HCT116 (cell line): ENCODE results near the gene NUDT4.

Experiments
- ATF3 ChIP-seq: IDR thresholded peaks from 2 replicates; pipeline ENCODE4 v1.6.1; 2012
- CEBPB ChIP-seq: IDR thresholded peaks from 2 replicates; pipeline ENCODE4 v1.6.1; 2012; ENCODE audit warnings: low read depth
- CTCF ChIP-seq, 3 experiments: fragments of 200-600 bp in 1 of 3; sonication (generic) in 1 of 3; IDR thresholded peaks in 2 of 3; conservative IDR thresholded peaks in 1 of 3; 2 replicates each; pipeline ENCODE4 v1.5.1; 2012 to 2017; ENCODE audit warnings: low read depth in 2 of 3, low read length in 2 of 3, antibody characterized with exemption in 1 of 3, borderline replicate concordance in 1 of 3, control low read depth in 1 of 3, mild to moderate bottlenecking in 1 of 3, mixed read lengths in 1 of 3, mixed run types in 1 of 3, moderate library complexity in 1 of 3; ENCODE audit not compliant: insufficient read depth in 1 of 3
- EZH2 ChIP-seq: fragments of 200-600 bp; sonication (generic); IDR thresholded peaks from 2 replicates; pipeline ENCODE4 v1.6.1; 2017; ENCODE audit warnings: antibody characterized with exemption, mixed run types
- EZH2phosphoT487 ChIP-seq: fragments of 200-600 bp; IDR thresholded peaks from 2 replicates; pipeline ENCODE4 v1.6.1; 2018; ENCODE audit warnings: antibody characterized with exemption, borderline replicate concordance
- FOSL1 ChIP-seq: IDR thresholded peaks from 2 replicates; pipeline ENCODE4 v1.6.1; 2012; ENCODE audit warnings: low read depth
- MAX ChIP-seq: IDR thresholded peaks from 2 replicates; pipeline ENCODE4 v1.6.1; 2012
- POLR2A ChIP-seq: IDR thresholded peaks from 2 replicates; pipeline ENCODE4 v1.7.0; 2011; ENCODE audit warnings: borderline replicate concordance; ENCODE audit not compliant: insufficient read depth, insufficient read length; ENCODE audit errors: extremely low read depth
- POLR2AphosphoS5 ChIP-seq: IDR thresholded peaks from 2 replicates; pipeline ENCODE4 v1.6.1; 2011; ENCODE audit warnings: mild to moderate bottlenecking, low read depth, low read length, moderate library complexity
- YY1 ChIP-seq: IDR thresholded peaks from 2 replicates; pipeline ENCODE4 v1.6.1; 2011; ENCODE audit warnings: low read length, low read depth, moderate library complexity, mild to moderate bottlenecking; ENCODE audit not compliant: insufficient replicate concordance; ENCODE audit errors: extremely low read depth

GRCh38 chr12:93373961-93374656 lies 3.6 kb upstream of the NUDT4 start:
- TF ChIP-seq MAX (no peak), ATF3 (no peak), FOSL1 (no peak), CTCF (IDR thresholded peaks at IDR 0.05 in 2 of 3, conservative IDR thresholded peaks at IDR 0.05 in 1 of 3; ENCODE audit: borderline replicate concordance in 1 of 3, insufficient read depth in 1 of 3, low read depth in 2 of 3, low read length in 2 of 3) (no peak), YY1 (no peak), CEBPB (no peak), EZH2phosphoT487 (no peak), POLR2AphosphoS5 (no peak), POLR2A (no peak), EZH2 (no peak)
